ENCODE results near the gene SNRPF. TPM values are rescaled to one million over a fixed set of nuclear protein-coding genes. Genes with fewer than 3 reads are reported as not detected.

Gene SNRPF
- total RNA-seq, 1 experiment from 2014 or later = 32.6 TPM

GRCh38 chr12:95859344-95859816 is 628 bp downstream of the SNRPF start:
- DNase-seq (ENCODE audit: low spot score) = no peak

GRCh38 chr12:95859947-95860850 is 1.4 kb downstream of the SNRPF start:
- no peak for DNase-seq (ENCODE audit: low spot score)

GRCh38 chr12:95862038-95862437 is 3.3 kb downstream of the SNRPF start:
- no peak for DNase-seq (ENCODE audit: low spot score)

DNA sequence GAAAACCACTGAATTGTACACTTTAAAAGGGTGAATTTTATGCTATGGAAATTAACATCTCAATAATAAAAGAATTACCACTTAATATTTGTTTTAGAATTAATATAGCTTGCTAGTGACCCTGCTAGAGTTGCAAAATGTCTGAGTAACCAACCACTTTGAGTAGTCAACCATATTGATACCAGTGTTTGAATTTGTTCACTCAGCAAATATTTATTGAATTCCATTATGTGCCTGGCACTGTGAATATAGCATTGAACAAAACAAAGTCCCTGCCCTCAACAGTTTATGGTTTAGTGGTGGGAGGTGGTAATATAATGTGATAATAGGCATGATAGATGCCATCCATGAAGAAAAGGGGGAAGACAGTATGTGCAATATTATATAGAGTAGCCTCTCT is 4.6 kb downstream of the SNRPF start:
- DNase-seq (ENCODE audit: low spot score) = no peak

- DNase-seq (ENCODE audit: low spot score) = no peak
These were observed 12.1 kb downstream of the SNRPF start for GRCh38 chr12:95870897-95871296.

DNA sequence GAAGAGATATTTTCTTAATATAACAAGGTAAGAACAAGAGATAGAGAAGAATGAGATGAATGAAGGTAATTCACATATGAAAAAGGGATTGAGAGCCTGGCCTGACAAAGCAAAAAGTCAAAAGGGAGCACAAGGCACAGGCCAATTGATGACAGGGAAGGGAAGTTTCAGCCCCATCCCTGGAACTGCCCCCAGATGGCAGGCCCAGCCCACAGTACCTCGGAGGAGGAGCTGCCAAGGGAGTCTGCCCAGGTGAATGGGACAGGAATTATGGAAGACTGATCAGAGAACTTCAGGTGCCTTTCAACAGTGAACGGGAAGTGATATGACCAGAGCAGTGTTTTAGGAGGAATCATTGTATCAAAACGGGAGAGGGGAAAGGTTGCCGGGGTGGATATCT is 15.7 kb downstream of the SNRPF start:
- DNase-seq (ENCODE audit: low spot score) = no peak

GRCh38 chr12:95877622-95878021 is 18.9 kb downstream of the SNRPF start:
- DNase-seq (ENCODE audit: low spot score) = no peak

DNA sequence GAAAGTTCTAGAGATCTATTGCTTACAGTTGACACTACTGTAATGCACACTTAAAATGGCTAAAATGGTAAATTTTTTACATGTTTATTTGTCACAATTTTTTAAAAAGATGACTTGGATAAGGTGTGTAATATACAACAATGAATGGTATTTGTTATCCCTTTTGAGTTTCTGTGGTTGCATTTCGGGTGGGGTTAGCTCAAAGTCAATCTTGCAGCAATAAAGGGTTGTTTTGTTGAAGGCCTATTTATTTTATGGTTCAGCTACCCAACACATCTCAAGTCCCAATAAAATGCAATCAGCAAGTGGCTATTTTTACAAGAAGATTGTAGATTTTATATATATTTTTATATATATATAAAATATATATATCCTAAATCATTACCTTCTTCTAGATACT is 22.1 kb downstream of the SNRPF start:
- no peak for DNase-seq (ENCODE audit: low spot score)

DNA sequence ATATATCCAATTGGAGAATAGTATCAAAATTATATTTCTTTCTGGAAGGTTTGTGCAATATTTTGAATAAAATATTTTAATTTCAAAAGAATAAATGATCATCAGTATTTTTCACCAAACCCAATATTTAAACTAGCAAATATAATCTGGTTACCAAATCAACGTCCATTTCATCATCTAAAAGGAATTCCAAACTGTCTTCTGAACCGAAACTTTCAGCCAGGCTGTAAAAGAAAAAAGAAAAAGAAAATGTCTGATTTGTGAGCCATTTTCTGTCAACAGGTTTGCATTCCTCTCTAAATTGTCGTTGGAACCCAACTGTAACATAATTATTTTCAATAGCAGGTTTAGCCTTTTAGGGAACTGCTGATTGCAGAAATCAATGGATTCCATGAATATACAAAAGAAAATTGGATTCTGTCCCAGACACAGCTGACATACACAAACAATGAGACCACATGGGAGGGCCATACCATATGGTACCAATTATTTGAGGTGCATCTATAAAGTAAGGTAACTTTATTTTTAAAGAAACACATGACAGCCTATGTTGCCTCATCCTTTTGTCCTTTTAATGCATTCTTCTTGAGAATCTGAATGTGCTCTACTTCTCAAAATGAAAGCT is 22.7 kb downstream of the SNRPF start:
- DNase-seq (ENCODE audit: low spot score) = no peak

GRCh38 chr12:95882080-95882479 is 23.3 kb downstream of the SNRPF start:
- DNase-seq (ENCODE audit: low spot score) = no peak

DNA sequence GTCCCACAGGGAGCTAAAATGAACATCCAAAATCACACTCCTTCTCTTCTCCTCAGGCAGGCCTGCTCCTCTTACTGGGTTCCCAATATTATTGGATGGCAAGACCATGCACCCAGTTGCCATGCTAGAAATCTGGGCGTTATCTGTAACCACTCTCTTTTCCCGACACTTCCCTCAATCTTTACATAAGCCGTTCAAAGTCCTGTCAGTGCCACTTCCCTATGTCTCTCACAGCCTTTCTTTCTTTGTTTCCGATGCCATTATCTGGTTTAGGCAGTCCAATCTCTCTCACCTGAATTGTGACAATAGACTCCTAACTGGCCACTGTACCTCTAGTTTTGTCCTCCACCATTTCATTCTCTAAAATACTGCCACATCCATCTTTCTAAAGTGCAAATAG is 24.1 kb downstream of the SNRPF start:
- no peak for DNase-seq (ENCODE audit: low spot score)

- DNase-seq (ENCODE audit: low spot score) = no peak
These were observed 26.2 kb downstream of the SNRPF start for GRCh38 chr12:95884998-95885397.

- DNase-seq (ENCODE audit: low spot score) = no peak
These were observed 28.6 kb downstream of the SNRPF start for GRCh38 chr12:95887311-95887710.

GRCh38 chr12:95890958-95891357 is 32.2 kb downstream of the SNRPF start:
- no peak for DNase-seq (ENCODE audit: low spot score)

DNA sequence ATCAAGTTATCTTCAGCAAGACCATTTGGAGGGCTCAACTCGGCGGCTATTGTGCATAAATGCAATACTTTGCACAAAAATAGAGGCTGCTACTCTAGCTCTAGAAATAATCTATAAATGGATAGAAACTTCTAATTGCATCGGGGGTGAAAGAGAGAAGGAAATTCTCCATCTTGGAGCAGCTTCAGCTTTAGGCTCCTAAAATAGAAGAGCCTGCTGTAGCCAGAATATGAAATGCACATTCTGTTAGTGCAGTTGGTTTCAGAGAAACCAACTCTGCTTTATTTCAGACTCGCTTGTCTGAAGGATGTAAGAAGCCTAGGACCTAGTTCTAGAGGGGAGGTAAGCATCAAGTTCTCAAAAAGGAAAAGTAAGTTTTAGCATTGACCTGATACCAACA is 38.1 kb downstream of the SNRPF start:
- DNase-seq (ENCODE audit: low spot score) = no peak

- no peak for DNase-seq (ENCODE audit: low spot score)
These were observed 39.3 kb downstream of the SNRPF start for GRCh38 chr12:95898081-95898480.

DNA sequence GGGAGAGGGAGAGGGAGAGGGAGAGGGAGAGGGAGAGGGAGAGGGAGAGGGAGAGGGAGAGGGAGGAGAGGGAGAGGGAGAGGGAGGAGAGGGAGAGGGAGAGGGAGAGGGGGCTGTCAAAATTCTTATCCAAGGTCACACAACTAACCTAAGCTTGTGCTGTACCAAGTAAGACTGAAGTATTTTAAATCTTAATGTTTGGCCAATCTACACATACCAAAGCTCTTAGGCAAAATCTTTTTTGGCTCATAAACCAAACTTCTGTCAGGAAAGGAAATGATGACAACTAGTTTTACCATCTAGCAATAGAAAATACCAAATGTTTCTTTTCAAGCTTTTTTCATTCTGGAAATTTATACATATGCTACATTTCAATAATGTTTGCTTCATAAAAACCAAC is 49.8 kb downstream of the SNRPF start:
- DNase-seq (ENCODE audit: low spot score) = no peak

GRCh38 chr12:95909871-95910270 is 51.1 kb downstream of the SNRPF start:
- no peak for DNase-seq (ENCODE audit: low spot score)

Other genes with a start within 250 kb of the SNRPF start
- gene NTN4, start 68.2 kb upstream of the SNRPF start, total RNA-seq (2014; rRNA removed; shearing (Covaris generic)) = 16.3 and 19.4 TPM in 2 replicates
- 0.17 TPM in 1 of 2 replicates, not detected in the other for gene CCDC38, start 83.7 kb downstream of the SNRPF start, total RNA-seq (2014; rRNA removed; shearing (Covaris generic))
- 0.43 and 1.6 TPM in 2 replicates for gene AMDHD1, start 84.4 kb downstream of the SNRPF start, total RNA-seq (2014; rRNA removed; shearing (Covaris generic))
- 0.14 and 0.27 TPM in 2 replicates for gene HAL, start 137.4 kb downstream of the SNRPF start, total RNA-seq (2014; rRNA removed; shearing (Covaris generic))
- 67.7 and 85.7 TPM in 2 replicates for gene LTA4H, start 176.6 kb downstream of the SNRPF start, total RNA-seq (2014; rRNA removed; shearing (Covaris generic))

Measured in H4 (cell line).